SH-SY5Y (cell line): Measurements from ENCODE around the gene COX19.

ENCODE experiments used
- GATA2 ChIP-seq: IDR thresholded peaks from 2 replicates; pipeline ENCODE4 v1.6.1; 2011; ENCODE audit warnings: mild to moderate bottlenecking, low read depth, low read length
- GATA3 ChIP-seq: IDR thresholded peaks from 2 replicates; pipeline ENCODE4 v1.6.1; 2011; ENCODE audit warnings: low read depth, mild to moderate bottlenecking, low read length, moderate library complexity

COX19 gene

DNA sequence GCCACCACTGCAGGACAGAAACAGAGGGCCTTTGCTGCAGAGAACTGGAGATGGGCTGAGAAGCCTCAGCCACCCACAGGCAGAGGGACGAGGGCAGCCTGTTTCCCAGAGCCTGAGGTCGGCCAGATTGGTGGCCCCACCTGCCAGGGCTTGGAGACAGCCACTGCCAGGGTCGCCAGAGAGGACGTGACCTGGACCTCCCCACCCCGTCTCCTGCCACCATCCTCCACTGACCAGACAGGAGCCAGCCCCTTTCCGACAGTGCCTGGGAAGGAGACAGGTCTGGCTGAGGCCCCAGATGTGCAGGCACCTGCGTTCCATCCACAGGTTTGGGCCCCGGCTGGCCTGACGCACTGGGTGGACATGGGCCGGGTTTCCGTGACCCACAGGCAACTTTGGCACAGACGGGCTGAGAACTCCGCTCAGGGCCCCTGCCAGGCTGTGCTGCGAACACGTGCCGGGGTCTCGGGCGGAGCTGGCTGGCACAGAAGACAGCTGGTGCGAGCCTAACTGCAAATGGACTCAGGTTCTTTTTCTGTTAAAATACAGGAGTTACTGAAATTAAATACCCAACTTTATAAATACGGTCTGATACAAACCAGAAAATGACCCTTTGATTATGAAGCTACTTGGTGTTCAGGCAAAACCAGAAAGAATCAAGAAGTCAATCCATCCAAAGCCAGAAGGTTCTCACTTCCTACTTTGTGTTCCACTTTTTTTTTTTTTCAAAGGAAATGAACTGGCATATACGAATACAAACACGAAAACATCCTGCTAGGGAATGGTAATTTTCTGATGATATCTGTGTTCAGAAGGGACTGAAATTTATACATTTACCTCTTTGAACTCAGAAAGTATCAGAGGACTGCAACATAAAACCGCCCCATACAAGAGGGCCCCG, 6.9 kb downstream of the COX19 start:
- no peak for TF ChIP-seq GATA3
- no peak for TF ChIP-seq GATA2

- TF ChIP-seq GATA2: no peak
- TF ChIP-seq GATA3: no peak
Measured at GRCh38 chr7:967361-968082, 7.8 kb downstream of the COX19 start.

- TF ChIP-seq GATA3 (no peak), GATA2 (no peak)
Measured at GRCh38 chr7:966291-967069, 8.9 kb downstream of the COX19 start.

- TF ChIP-seq GATA2 (peak; percentile 75), GATA3 (no peak)
Measured at GRCh38 chr7:964401-965231, 10.7 kb downstream of the COX19 start.

DNA sequence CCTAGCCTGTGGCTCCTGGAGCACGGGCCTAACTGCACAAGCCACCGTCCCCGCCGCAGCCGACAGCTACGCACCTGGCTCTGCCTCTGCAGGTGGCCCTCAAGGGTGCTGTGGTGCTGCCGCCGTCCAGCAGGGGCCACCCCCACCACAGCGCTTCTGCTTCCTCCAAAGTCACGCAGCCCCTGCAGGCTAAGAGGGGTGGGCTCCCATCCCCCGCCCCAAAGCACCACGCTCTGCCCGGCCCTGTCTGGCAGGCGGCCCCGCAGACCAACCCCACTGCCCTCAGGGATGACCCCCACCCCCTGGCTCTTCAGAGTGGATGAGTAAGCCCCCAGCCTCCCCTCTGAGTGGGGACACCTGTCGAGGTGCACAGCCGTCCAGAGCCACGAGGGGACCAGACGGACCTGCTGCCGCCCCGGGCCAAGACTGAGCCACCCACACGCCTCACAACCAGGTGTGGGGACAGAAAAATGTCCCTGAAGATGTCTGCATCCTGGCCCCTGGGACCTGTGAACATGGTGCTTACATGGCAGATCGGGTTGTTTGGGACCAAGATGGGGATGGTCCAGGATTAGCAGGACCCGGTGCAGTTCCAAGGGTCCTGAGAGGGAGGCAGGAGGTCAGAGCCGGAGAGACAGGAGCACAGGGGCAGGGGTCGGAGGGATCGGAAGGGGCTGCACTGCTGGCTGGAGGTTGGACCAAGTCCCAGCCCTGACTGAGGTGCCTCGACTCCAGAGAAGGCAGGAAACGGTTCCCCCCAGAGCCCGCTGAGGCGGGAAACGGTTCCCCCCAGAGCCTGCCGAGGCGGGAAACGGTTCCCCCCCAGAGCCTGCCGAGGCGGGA, 11.9 kb downstream of the COX19 start:
- no peak for TF ChIP-seq GATA2
- no peak for TF ChIP-seq GATA3

DNA sequence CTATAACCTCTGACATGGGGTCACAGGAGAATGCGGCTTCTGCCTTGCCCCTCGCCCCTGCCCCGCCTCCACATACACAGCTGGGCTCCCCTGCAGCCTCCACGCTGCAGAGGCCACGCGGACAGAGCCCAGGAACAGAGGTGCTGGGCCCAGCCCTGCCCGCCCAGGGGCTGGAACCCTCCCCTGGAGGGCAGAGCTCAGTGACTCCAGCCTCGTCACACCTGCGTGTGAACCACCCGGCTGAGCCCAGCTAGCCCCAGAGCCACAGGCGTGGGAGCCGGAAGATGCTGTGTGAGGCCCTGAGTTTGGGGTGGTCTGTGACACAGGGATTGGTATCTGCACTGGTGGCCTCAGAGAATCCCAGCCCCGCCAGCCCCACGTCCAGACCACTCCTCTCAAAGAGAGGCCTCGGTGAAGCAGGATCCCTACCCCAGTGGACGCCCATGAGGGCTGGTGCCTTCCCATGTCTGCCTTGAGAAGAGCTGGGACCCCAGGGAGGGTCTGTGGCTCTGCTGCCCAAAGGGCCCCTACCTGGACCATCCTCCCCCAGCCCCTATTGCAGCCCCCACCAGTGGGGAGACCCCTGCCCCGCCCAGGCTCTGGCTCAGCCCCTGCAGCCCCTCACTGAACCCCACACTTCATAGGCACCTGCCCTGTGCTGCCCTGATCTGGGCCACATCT, 12.8 kb downstream of the COX19 start:
- no peak for TF ChIP-seq GATA2
- no peak for TF ChIP-seq GATA3

- TF ChIP-seq GATA3 (no peak), GATA2 (peak; percentile 48; the same call in 1 of the 2 replicates)
Measured at GRCh38 chr7:961546-962400, 13.6 kb downstream of the COX19 start.

- no peak for TF ChIP-seq GATA3
- TF ChIP-seq GATA2: peak; percentile 44
Measured at GRCh38 chr7:960269-960871, 15.0 kb downstream of the COX19 start.

- no peak for TF ChIP-seq GATA2
- TF ChIP-seq GATA3: no peak
Measured at GRCh38 chr7:959271-959670, 16.1 kb downstream of the COX19 start.

GRCh38 chr7:958221-959200, 16.8 kb downstream of the COX19 start:
- TF ChIP-seq GATA3 (no peak), GATA2 (no peak)
